Fibroblast of peridontal ligament (primary cell): ENCODE measurements around the gene NAA38.
A peak's percentile ranks its signal among the peaks of the same experiment; 100 is the strongest.

Experiments
- DNase-seq: peaks from one replicate; pipeline ENCODE4 v3.0.0-alpha.2; 2010; ENCODE audit errors: extremely low read depth

NAA38 gene

GRCh38 chr17:7852919-7853690, 4.3 kb downstream of the NAA38 start:
- no peak for DNase-seq

- no peak for DNase-seq
Measured at GRCh38 chr17:7852262-7852670, 5.1 kb downstream of the NAA38 start.

GRCh38 chr17:7851438-7852261, 5.7 kb downstream of the NAA38 start:
- peak; percentile 77 for DNase-seq

- no peak for DNase-seq
Measured at GRCh38 chr17:7850701-7851437, 6.5 kb downstream of the NAA38 start.

GRCh38 chr17:7849751-7850504, 7.4 kb downstream of the NAA38 start:
- DNase-seq: no peak

GRCh38 chr17:7849130-7849750, 8.1 kb downstream of the NAA38 start:
- DNase-seq: no peak

GRCh38 chr17:7848739-7849129, 8.6 kb downstream of the NAA38 start:
- no peak for DNase-seq

GRCh38 chr17:7848131-7848579, 9.2 kb downstream of the NAA38 start:
- no peak for DNase-seq

- no peak for DNase-seq
Measured at GRCh38 chr17:7846765-7847661, 10.3 kb downstream of the NAA38 start.

GRCh38 chr17:7846063-7846735, 11.2 kb downstream of the NAA38 start:
- DNase-seq: no peak

- DNase-seq: no peak
Measured at GRCh38 chr17:7845359-7846062, 11.8 kb downstream of the NAA38 start.

- DNase-seq: peak; percentile 94
Measured at GRCh38 chr17:7844292-7845154, 12.8 kb downstream of the NAA38 start.

GRCh38 chr17:7843536-7844291, 13.6 kb downstream of the NAA38 start:
- DNase-seq: peak; percentile 74

GRCh38 chr17:7843257-7843535, 14.2 kb downstream of the NAA38 start:
- no peak for DNase-seq

GRCh38 chr17:7842380-7843256, 14.7 kb downstream of the NAA38 start:
- DNase-seq: peak; percentile 77

GRCh38 chr17:7841915-7842379, 15.4 kb downstream of the NAA38 start:
- DNase-seq: peak; percentile 84
